Kidney (tissue), 14 donors: Measurements from ENCODE around the gene ANKRD34C. TPM values are rescaled to one million over a fixed set of nuclear protein-coding genes. Genes with fewer than 3 reads are reported as not detected.

Source experiments
- DNase-seq, 5 donors: peaks; one replicate each; pipeline ENCODE4 v3.0.0-alpha.2; 2013 to 2020
- FAIRE-seq: peaks from 2 replicates; lab custom pipeline; 2012; peaks lifted over from hg19 to GRCh38; lab: Jason Lieb, UNC
- H3K27ac ChIP-seq, 2 donors: one replicate each; pipeline ENCODE4 v1.7.0; 2013; ENCODE audit warnings: low read depth in 2 of 2, low read length in 2 of 2, inconsistent platforms in 1 of 2
- H3K27me3 ChIP-seq: one replicate; pipeline ENCODE4 v1.7.1; 2013; ENCODE audit warnings: low read length, inconsistent platforms; ENCODE audit not compliant: control insufficient read depth, insufficient read depth
- H3K36me3 ChIP-seq, 3 donors: one replicate each; pipeline versions ENCODE4 v1.7.0 to v1.7.1; 2013; ENCODE audit warnings: low read length in 3 of 3, control low read depth in 1 of 3, inconsistent platforms in 1 of 3; ENCODE audit not compliant: insufficient read depth in 3 of 3, control insufficient read depth in 2 of 3
- H3K4me1 ChIP-seq, 3 donors: one replicate each; pipeline versions ENCODE4 v1.7.0 to v1.7.1; 2013; ENCODE audit warnings: low read length in 3 of 3, inconsistent platforms in 1 of 3, low read depth in 1 of 3; ENCODE audit not compliant: control insufficient read depth in 2 of 3, insufficient read depth in 2 of 3
- H3K4me3 ChIP-seq, 3 donors: one replicate each; pipeline versions ENCODE4 v1.7.0 to v1.8.1; 2013; ENCODE audit warnings: low read length in 3 of 3, control low read depth in 1 of 3, inconsistent platforms in 1 of 3
- H3K9ac ChIP-seq, 3 donors: one replicate each; pipeline versions ENCODE4 v1.7.0 to v1.7.1; 2013; ENCODE audit warnings: low read length in 3 of 3, control low read depth in 1 of 3, inconsistent platforms in 1 of 3
- H3K9me3 ChIP-seq, 3 donors: one replicate each; pipeline versions ENCODE4 v1.7.0 to v1.7.1; 2013; ENCODE audit warnings: low read length in 3 of 3, control low read depth in 1 of 3, inconsistent platforms in 1 of 3; ENCODE audit not compliant: control insufficient read depth in 2 of 3, insufficient read depth in 1 of 3
- CTCF ChIP-seq: IDR thresholded peaks from 3 replicates; pipeline ENCODE4 v1.5.1; 2012; ENCODE audit warnings: mild to moderate bottlenecking, moderate library complexity, borderline replicate concordance; ENCODE audit not compliant: insufficient read depth; ENCODE audit errors: extremely low read depth
- intact Hi-C: fragments of 100-400 bp; cut with DNase I; formaldehyde crosslinking; loops from one replicate; pipeline ENCODE4 v1.11.1; 2022
- polyA plus RNA-seq: library from polyadenylated mRNA; stranded (reverse); fragments of 350-450 nt; fragmentation: Illumina TruSeq; extraction: RNeasy Lipid Tissue Mini Kit (QIAGEN cat#74804); gene quantifications from one replicate; pipeline ENCODE4 v1.2.3, GENCODE V29; 2014; ENCODE audit warnings: low read depth, low replicate concordance; ENCODE audit not compliant: insufficient read depth
- total RNA-seq: library from RNA; stranded (reverse); fragmentation: NEBNext Ultra II Directional; extraction: Animal tissue kit (Norgen Biotek cat#: 25700); gene quantifications from one replicate; pipeline ENCODE4 v1.2.1, GENCODE V29; 2021
- donor health status: control.
- donor health status: control.
- donor health status: control.
- donor health status: control.
- donor health status: control.
- donor health status: DM: yes; HTN: yes; CAD: no.
- donor health status: Normal renal cell carcinoma (clear cell type).

ANKRD34C gene
- total and polyA plus RNA-seq, 2 donors from 2014 or later: 0.11 TPM; not detected in 1

GRCh38 chr15:79283252-79284048, 928 bp downstream of the ANKRD34C start:
- Histone ChIP-seq H3K36me3 (no peaks in the 10 kb centered on the region), H3K27ac (no peak overlapping the region), H3K9me3 (peaks cover 0 to 4% (median 0%) of the 10 kb centered on the region in 3 donors), H3K4me3 (no peak overlapping the region), H3K9ac (no peak overlapping the region), H3K27me3 (peaks cover 18% of the 10 kb centered on the region), H3K4me1 (no peaks in the 10 kb centered on the region)
- no peak for TF ChIP-seq CTCF
- intact Hi-C loops: no loop called here
- DNase-seq: peak in 4 of 5 donors; percentile 76 to 85 (median 83)
- FAIRE-seq: no peak

GRCh38 chr15:79290642-79291275, 8.2 kb downstream of the ANKRD34C start:
- FAIRE-seq (no peak), DNase-seq (no peak)
- H3K27ac ChIP-seq: no peak overlapping the region
- intact Hi-C loops: no loop called here
- no peaks in the 10 kb centered on the region for H3K27me3 ChIP-seq
- no peak for TF ChIP-seq CTCF
- no peak overlapping the region for H3K9ac ChIP-seq
- no peaks in the 10 kb centered on the region for H3K9me3 ChIP-seq
- no peaks in the 10 kb centered on the region for H3K36me3 ChIP-seq
- H3K4me3 ChIP-seq: no peak overlapping the region
- H3K4me1 ChIP-seq: no peaks in the 10 kb centered on the region

- no peak overlapping the region for H3K4me3 ChIP-seq
- DNase-seq: no peak
- H3K9me3 ChIP-seq: no peaks in the 10 kb centered on the region
- intact Hi-C loops: no loop called here
- no peaks in the 10 kb centered on the region for H3K36me3 ChIP-seq
- no peak overlapping the region for H3K9ac ChIP-seq
- no peaks in the 10 kb centered on the region for H3K4me1 ChIP-seq
- no peaks in the 10 kb centered on the region for H3K27me3 ChIP-seq
- no peak for FAIRE-seq
- H3K27ac ChIP-seq: no peak overlapping the region
- no peak for TF ChIP-seq CTCF
Measured at GRCh38 chr15:79292011-79292410, 9.5 kb downstream of the ANKRD34C start.
